ENCODE measurements around the gene SH2D3C. TPM values are rescaled to one million over a fixed set of nuclear protein-coding genes. Genes with fewer than 3 reads are reported as not detected.

SH2D3C gene
- total RNA-seq, 1 experiment from 2014 or later = 0.79 TPM

GRCh38 chr9:127802576-127803443, 24.3 kb upstream of the SH2D3C start, which contains the start of gene FPGS:
FPGS (plus strand) TSS chr9:127802882; CDS start chr9:127802925, 43 bp downstream.
- Histone ChIP-seq H3K9me3 (ENCODE audit: insufficient read depth, low read depth) (no peaks in the 10 kb centered on the region), H3K36me3 (ENCODE audit: low read depth) (peaks cover 19% of the 10 kb centered on the region), H3K4me3 (peak within 1 kb of the TSS; percentile 86), H3K79me2 (ENCODE audit: low read depth) (peaks cover 39% of the 10 kb centered on the region), H4K20me1 (ENCODE audit: insufficient read depth) (peaks cover 15% of the 10 kb centered on the region), H3K4me1 (replicated peaks; ENCODE audit: insufficient read depth) (peaks cover 48% of the 10 kb centered on the region), H2AFZ (peak within 1 kb of the TSS; percentile 67), H3F3A (ENCODE audit: insufficient read depth, low read depth) (peaks cover 58% of the 10 kb centered on the region), H3K9me2 (ENCODE audit: insufficient read depth) (no peaks in the 10 kb centered on the region), H3K27ac (peak within 1 kb of the TSS; percentile 96), H3K4me2 (peak within 1 kb of the TSS; percentile 88), H3K27me3 (ENCODE audit: insufficient read depth, low read depth) (no peaks in the 10 kb centered on the region)
- ChIA-PET POLR2A (ENCODE audit: unreplicated experiment) (interaction anchor here (1.0 kb wide), 1 partner anchor 17 kb away, joined by 3 read pairs; the partner anchor contains the start of gene CDK9), CTCF (no interaction called here)
- TF ChIP-seq EZH2 (IDR thresholded peaks at IDR 0.05; ENCODE audit: low read depth) (no peak), CTCF (conservative IDR thresholded peaks at IDR 0.05) (no peak)
- BruUV-seq (replicated peaks) = no TSS peak
- intact Hi-C loops (cut with micrococcal nuclease; ENCODE audit: unreplicated experiment) = loop anchor here (1.0 to 5.0 kb wide), 4 partner anchors 17 to 69 kb away; partner anchors contain the start of genes CDK9 and ENG
- DNase-seq = peak; percentile 66 to 90

GRCh38 chr9:127801955-127802575, 23.6 kb upstream of the SH2D3C start:
- H3K9me3 ChIP-seq (ENCODE audit: insufficient read depth, low read depth) = no peaks in the 10 kb centered on the region
- H3K4me2 ChIP-seq = peak overlapping the region; percentile 88
- ChIA-PET POLR2A (ENCODE audit: unreplicated experiment) (interaction anchor here (0.5 to 0.6 kb wide), 2 partner anchors 67 to 578 kb away, joined by 3 to 4 read pairs; partner anchors contain the start of gene TOR2A), CTCF (no interaction called here)
- peaks cover 56% of the 10 kb centered on the region for H3F3A ChIP-seq (ENCODE audit: insufficient read depth, low read depth)
- peaks cover 48% of the 10 kb centered on the region for H3K4me1 ChIP-seq (replicated peaks; ENCODE audit: insufficient read depth)
- TF ChIP-seq CTCF (conservative IDR thresholded peaks at IDR 0.05) = no peak; the same call in 1 of the 2 replicates
- no peak for TF ChIP-seq EZH2 (IDR thresholded peaks at IDR 0.05; ENCODE audit: low read depth)
- H2AFZ ChIP-seq = no peak overlapping the region
- TSS peak; percentile 78 for BruUV-seq (replicated peaks)
- DNase-seq = no peak
- intact Hi-C loops (cut with micrococcal nuclease; ENCODE audit: unreplicated experiment) = loop anchor here (5.0 kb wide), 2 partner anchors 60 to 70 kb away; no protein-coding TSS in a partner anchor
- H3K79me2 ChIP-seq (ENCODE audit: low read depth) = peaks cover 37% of the 10 kb centered on the region
- peak overlapping the region; percentile 86; the same call in 1 of the 2 replicates for H3K4me3 ChIP-seq
- no peaks in the 10 kb centered on the region for H3K9me2 ChIP-seq (ENCODE audit: insufficient read depth)
- H4K20me1 ChIP-seq (ENCODE audit: insufficient read depth) = peaks cover 9% of the 10 kb centered on the region
- peaks cover 19% of the 10 kb centered on the region for H3K36me3 ChIP-seq (ENCODE audit: low read depth)
- H3K27ac ChIP-seq = peak overlapping the region; percentile 85
- no peaks in the 10 kb centered on the region for H3K27me3 ChIP-seq (ENCODE audit: insufficient read depth, low read depth)

GRCh38 chr9:127796852-127797370, 18.4 kb upstream of the SH2D3C start:
- Histone ChIP-seq H3K27ac (no peak overlapping the region), H3K36me3 (ENCODE audit: low read depth) (no peaks in the 10 kb centered on the region), H2AFZ (no peak overlapping the region), H3K4me3 (no peak overlapping the region), H3K79me2 (ENCODE audit: low read depth) (no peaks in the 10 kb centered on the region; the same call in 1 of the 2 replicates), H4K20me1 (ENCODE audit: insufficient read depth) (peaks cover 9% of the 10 kb centered on the region; the same call in 1 of the 2 replicates), H3K9me3 (ENCODE audit: insufficient read depth, low read depth) (no peaks in the 10 kb centered on the region), H3K4me2 (no peak overlapping the region), H3K27me3 (ENCODE audit: insufficient read depth, low read depth) (no peaks in the 10 kb centered on the region), H3K4me1 (replicated peaks; ENCODE audit: insufficient read depth) (peaks cover 27% of the 10 kb centered on the region), H3F3A (ENCODE audit: insufficient read depth, low read depth) (peaks cover 71% of the 10 kb centered on the region), H3K9me2 (ENCODE audit: insufficient read depth) (no peaks in the 10 kb centered on the region)
- ChIA-PET POLR2A (ENCODE audit: unreplicated experiment) (no interaction called here), CTCF (no interaction called here)
- DNase-seq = no peak
- TF ChIP-seq EZH2 (IDR thresholded peaks at IDR 0.05; ENCODE audit: low read depth) = no peak
- no peak for TF ChIP-seq CTCF (conservative IDR thresholded peaks at IDR 0.05)
- intact Hi-C loops (cut with micrococcal nuclease; ENCODE audit: unreplicated experiment) = no loop called here
- no TSS peak for BruUV-seq (replicated peaks)
